Measurements from ENCODE around the gene VWA5B1. TPM values are rescaled to one million over a fixed set of nuclear protein-coding genes. Genes with fewer than 3 reads are reported as not detected.

Gene VWA5B1
- total RNA-seq, 3 donors from 2014 or later: 0.29 TPM; not detected in 2

DNA sequence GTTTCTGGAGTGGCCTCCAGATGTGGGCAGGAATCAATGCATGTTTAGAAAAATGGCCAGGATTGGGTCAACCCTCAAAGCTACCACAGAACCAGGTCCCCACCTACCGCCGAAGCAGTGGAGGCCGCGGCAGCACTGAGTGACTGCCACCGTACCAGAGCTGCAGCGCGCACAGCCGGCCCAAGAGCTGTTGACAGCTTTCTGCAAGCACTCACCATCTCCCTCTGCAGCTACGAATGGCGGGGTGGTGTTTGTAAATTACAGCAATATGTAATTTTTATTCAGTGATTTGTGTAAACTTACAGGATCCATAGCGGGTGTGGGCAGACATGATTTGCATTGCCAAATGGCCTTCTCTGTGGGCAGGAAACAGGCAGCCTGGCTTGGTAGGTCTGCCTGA, 98.9 kb downstream of the VWA5B1 start:
- Histone ChIP-seq H3K36me3 (no peaks in the 10 kb centered on the region), H3K9me3 (peaks cover 0 to 5% of the 10 kb centered on the region in 2 donors), H3K27me3 (peaks cover 0 to 11% of the 10 kb centered on the region in 2 donors), H3K4me1 (no peaks in the 10 kb centered on the region), H3K4me3 (no peak overlapping the region), H3K27ac (no peak overlapping the region)
- TF ChIP-seq, protein P1, sequence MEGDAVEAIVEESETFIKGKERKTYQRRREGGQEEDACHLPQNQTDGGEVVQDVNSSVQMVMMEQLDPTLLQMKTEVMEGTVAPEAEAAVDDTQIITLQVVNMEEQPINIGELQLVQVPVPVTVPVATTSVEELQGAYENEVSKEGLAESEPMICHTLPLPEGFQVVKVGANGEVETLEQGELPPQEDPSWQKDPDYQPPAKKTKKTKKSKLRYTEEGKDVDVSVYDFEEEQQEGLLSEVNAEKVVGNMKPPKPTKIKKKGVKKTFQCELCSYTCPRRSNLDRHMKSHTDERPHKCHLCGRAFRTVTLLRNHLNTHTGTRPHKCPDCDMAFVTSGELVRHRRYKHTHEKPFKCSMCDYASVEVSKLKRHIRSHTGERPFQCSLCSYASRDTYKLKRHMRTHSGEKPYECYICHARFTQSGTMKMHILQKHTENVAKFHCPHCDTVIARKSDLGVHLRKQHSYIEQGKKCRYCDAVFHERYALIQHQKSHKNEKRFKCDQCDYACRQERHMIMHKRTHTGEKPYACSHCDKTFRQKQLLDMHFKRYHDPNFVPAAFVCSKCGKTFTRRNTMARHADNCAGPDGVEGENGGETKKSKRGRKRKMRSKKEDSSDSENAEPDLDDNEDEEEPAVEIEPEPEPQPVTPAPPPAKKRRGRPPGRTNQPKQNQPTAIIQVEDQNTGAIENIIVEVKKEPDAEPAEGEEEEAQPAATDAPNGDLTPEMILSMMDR (IDR thresholded peaks at IDR 0.05): no peak
- TF ChIP-seq POLR2AphosphoS5 (IDR thresholded peaks at IDR 0.05) (no peak), POLR2A (IDR thresholded peaks at IDR 0.05) (no peak)
- no peak for DNase-seq (ENCODE audit: low spot score in 2 of 2)
- intact Hi-C loops (cut with DNase I; ENCODE audit: low total_unique reads): no loop called here

DNA sequence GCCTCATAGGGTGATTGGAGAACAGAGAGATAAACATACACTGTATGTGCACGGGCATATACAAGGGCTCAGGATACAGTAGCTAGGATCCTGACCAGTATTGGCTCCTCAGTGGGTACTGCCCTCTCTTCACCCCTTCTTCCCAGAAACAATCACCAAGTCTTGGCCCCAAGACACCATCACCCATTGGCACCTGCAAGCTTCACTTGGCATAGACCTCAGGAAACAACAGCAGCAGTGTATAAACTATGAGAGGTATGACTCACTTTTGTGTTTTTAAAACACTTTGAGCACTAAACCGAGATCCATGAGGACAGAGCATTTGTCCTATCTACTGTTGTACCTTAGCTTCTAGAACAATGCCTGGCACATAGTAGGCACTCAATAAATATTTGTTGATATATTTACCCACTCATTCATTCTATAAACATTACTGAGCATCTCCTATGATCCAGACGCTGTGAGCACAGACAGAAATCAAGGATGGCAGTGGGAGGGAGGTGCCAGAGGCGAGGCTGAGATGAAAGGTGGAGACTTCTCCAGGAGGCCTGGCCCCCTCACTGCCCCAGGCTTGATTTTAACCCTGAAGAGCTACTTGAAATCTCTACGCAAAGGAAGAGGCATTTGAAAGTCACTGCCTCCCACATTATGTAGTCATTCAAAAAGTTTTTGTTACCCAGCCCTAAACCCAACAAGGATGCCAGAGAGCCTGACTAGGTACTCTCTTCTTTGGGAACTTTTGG, 100.1 kb downstream of the VWA5B1 start:
- peaks cover 0 to 11% of the 10 kb centered on the region in 2 donors for H3K27me3 ChIP-seq
- no peaks in the 10 kb centered on the region for H3K36me3 ChIP-seq
- no peak overlapping the region for H3K27ac ChIP-seq
- H3K4me3 ChIP-seq: no peak overlapping the region
- TF ChIP-seq, protein P1 (IDR thresholded peaks at IDR 0.05): no peak
- no peak for TF ChIP-seq POLR2A (IDR thresholded peaks at IDR 0.05)
- no peak for TF ChIP-seq POLR2AphosphoS5 (IDR thresholded peaks at IDR 0.05)
- no peaks in the 10 kb centered on the region for H3K4me1 ChIP-seq
- no peak for DNase-seq (ENCODE audit: low spot score in 2 of 2)
- peaks cover 7 to 16% of the 10 kb centered on the region in 2 donors for H3K9me3 ChIP-seq
- intact Hi-C loops (cut with DNase I; ENCODE audit: low total_unique reads): no loop called here

DNA sequence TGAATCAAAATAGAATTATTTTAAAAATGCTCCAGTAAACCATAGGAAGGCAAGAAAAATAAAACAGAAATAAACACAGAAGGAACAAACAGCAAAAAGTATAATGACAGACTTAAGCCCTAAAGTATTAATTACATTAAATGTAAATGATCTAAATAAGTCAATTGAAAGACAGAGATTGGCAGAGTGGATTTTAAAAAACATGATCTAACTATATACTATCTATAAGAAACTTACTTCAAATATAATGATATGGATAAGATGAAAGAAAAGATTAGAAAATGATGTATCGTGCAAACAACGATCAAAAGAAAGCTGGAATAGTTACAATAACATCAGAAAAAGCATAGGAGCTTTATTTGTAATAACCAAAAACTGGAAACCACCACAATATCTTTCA, 104.6 kb downstream of the VWA5B1 start:
- TF ChIP-seq POLR2AphosphoS5 (IDR thresholded peaks at IDR 0.05) (no peak), POLR2A (IDR thresholded peaks at IDR 0.05) (no peak)
- TF ChIP-seq, protein P1 (IDR thresholded peaks at IDR 0.05): no peak
- DNase-seq (ENCODE audit: low spot score in 2 of 2): no peak
- Histone ChIP-seq H3K9me3 (peaks cover 7 to 16% of the 10 kb centered on the region in 2 donors), H3K27me3 (no peaks in the 10 kb centered on the region), H3K4me3 (no peak overlapping the region), H3K36me3 (no peaks in the 10 kb centered on the region), H3K4me1 (no peaks in the 10 kb centered on the region), H3K27ac (no peak overlapping the region)
- intact Hi-C loops (cut with DNase I; ENCODE audit: low total_unique reads): no loop called here

DNA sequence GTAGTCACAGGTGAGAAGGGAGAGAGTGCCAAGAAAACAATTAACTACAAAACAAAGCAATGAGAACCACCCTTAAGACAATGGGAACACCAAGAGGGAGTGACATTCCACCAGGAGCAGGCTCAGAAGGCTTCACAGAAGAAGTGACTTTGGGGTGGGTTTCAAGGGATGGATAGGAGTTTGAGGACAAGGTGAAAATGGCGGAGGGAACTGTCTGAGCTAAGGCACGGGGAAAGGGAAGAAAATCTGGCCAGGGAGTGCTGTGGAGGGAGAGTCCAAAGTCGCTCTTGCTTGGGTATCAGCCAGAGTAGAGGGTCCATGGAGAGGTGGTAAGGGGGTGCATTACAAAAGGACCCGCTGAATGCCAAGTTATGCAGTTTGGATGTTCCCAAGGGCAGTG, 108.1 kb downstream of the VWA5B1 start:
- no peaks in the 10 kb centered on the region for H3K27me3 ChIP-seq

DNA sequence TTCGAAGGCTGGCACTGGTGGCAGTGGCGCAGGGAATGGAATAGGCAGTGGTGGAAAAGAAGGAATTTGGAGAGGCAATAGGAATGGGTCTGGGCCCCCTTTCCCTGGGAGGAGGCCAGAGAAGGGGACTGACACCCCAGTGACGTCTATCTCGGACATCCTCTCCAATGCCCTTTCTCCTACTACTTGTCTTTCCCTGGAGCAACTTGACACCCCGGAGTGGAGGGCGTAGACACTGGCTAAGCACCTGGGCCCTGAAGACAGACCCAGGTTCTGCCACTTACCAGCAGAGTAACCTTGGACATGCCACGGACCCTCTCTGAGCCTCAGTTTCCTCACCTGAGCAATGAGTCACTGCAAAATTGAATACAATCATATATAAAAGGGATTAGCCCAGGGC, 108.5 kb downstream of the VWA5B1 start:
- no peaks in the 10 kb centered on the region for H3K27me3 ChIP-seq
- intact Hi-C loops (cut with DNase I; ENCODE audit: low total_unique reads): no loop called here
- H3K4me1 ChIP-seq: no peaks in the 10 kb centered on the region
- DNase-seq (ENCODE audit: low spot score in 2 of 2): no peak
- no peak overlapping the region for H3K27ac ChIP-seq
- H3K4me3 ChIP-seq: no peak overlapping the region
- peaks cover 7 to 15% of the 10 kb centered on the region in 2 donors for H3K9me3 ChIP-seq
- H3K36me3 ChIP-seq: no peaks in the 10 kb centered on the region
- TF ChIP-seq POLR2A (IDR thresholded peaks at IDR 0.05) (no peak), POLR2AphosphoS5 (IDR thresholded peaks at IDR 0.05) (no peak)
- TF ChIP-seq, protein P1 (IDR thresholded peaks at IDR 0.05): no peak

More for the DNA sequence above, 108.1 kb downstream of the VWA5B1 start:
- Histone ChIP-seq H3K9me3 (peaks cover 7 to 16% of the 10 kb centered on the region in 2 donors), H3K36me3 (no peaks in the 10 kb centered on the region), H3K27ac (no peak overlapping the region), H3K4me1 (no peaks in the 10 kb centered on the region), H3K4me3 (no peak overlapping the region)
- no peak for DNase-seq (ENCODE audit: low spot score in 2 of 2)
- TF ChIP-seq POLR2A (IDR thresholded peaks at IDR 0.05): no peak
- no peak for TF ChIP-seq POLR2AphosphoS5 (IDR thresholded peaks at IDR 0.05)
- TF ChIP-seq, protein P1 (IDR thresholded peaks at IDR 0.05): no peak
- intact Hi-C loops (cut with DNase I; ENCODE audit: low total_unique reads): no loop called here

Measured in breast epithelium (tissue), 4 donors.